Right ventricle myocardium inferior (tissue), 1 donor: ENCODE data around the gene AVEN. TPM values are rescaled to one million over a fixed set of nuclear protein-coding genes. Genes with fewer than 3 reads are reported as not detected.

Source experiments
- ATAC-seq: fragments of 200-7000 bp; cut with Tn5 transposase; one replicate; pipeline ENCODE4 v1.9.1; 2020; ENCODE audit warnings: mild to moderate bottlenecking, moderate library complexity
- DNase-seq: peaks from one replicate; pipeline ENCODE4 v3.0.0; 2021; ENCODE audit errors: missing footprints
- intact Hi-C: fragments of 100-400 bp; cut with DNase I; formaldehyde crosslinking; loops from one replicate; pipeline ENCODE4 v1.11.0; 2022
- total RNA-seq: library from RNA; stranded (reverse); fragmentation: NEBNext Ultra II Directional; extraction: Animal tissue kit (Norgen Biotek cat#: 25700); gene quantifications from one replicate; pipeline ENCODE4 v1.2.1, GENCODE V29; 2021
- donor health status: DM: no; HTN: yes; CAD: no; lungs with severe emphysema.

AVEN gene
- total RNA-seq, 1 donor from 2014 or later, result 29.0 TPM

- ATAC-seq, result no peak
- intact Hi-C loops, result no loop called here
- DNase-seq, result no peak
These were observed 83.1 kb downstream of the AVEN start for GRCh38 chr15:33955945-33956344.

GRCh38 chr15:33946152-33946551, 92.9 kb downstream of the AVEN start:
- DNase-seq (no peak), ATAC-seq (no peak)
- intact Hi-C loops, result no loop called here

DNA sequence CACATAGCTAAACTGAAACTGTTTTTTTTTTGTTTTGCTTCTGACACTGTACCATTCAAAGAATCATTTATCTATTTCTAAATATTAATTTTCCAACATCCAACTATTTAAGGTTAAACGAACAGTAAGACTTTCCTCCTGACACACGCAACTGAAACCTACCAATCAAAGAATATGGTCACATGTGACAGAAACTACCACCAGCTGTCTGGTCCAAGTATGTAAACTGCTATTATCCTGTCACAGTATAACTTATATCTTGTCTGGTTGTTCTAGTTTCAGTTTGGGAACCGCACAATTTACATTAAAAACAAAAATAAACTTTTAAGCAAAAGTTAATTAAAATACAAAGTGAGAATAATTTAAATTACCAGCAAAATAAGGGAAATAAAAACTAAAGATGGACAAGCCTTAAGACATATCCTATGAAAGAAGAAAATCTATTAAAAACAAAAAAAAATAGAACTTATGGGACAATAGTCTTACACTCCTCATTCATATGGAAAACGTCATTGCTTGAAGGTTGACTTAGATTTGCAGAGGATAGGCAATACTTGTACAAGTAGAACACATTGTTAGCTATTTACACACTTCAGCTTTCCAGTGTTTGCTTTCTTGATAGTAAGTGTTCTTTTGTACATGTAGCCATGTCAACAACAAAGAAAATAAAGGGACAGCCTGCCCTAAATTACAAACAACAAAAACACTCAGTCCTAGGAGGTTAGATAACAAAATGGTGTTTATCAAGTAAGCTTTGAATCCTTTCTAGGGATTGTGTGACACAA, 97.5 kb downstream of the AVEN start:
- no peak for ATAC-seq
- no peak for DNase-seq
- intact Hi-C loops, result no loop called here

GRCh38 chr15:33934921-33935320, 104.1 kb downstream of the AVEN start:
- DNase-seq (no peak), ATAC-seq (no peak)
- intact Hi-C loops, result no loop called here

DNA sequence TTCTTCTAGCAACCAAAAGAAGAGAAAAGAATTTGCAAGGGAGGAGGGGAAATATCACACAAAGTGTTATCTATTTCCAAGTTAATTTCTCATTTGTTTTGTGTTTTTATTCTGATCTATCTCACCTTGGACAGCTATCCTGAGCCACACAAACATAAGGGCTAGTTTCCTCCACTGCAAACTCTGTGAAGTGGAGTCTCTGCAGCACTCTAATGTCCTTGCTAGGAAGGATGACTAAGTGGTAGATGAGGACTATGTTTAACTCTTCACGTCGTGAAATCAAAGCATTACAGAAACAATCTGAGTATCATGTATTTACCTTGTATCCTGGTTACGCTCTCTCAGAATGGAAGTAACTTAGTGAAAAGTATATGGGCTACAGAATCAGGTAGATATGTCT, 104.6 kb downstream of the AVEN start:
- DNase-seq (no peak), ATAC-seq (no peak)
- intact Hi-C loops, result no loop called here

- intact Hi-C loops, result no loop called here
- ATAC-seq, result no peak
These were observed 106.3 kb downstream of the AVEN start for GRCh38 chr15:33932734-33933133.

GRCh38 chr15:33926260-33926659, 112.7 kb downstream of the AVEN start:
- intact Hi-C loops, result no loop called here
- DNase-seq (no peak), ATAC-seq (no peak)

More at GRCh38 chr15:33932734-33933133, 106.3 kb downstream of the AVEN start:
- DNase-seq, result no peak

GRCh38 chr15:33923446-33923845, 115.6 kb downstream of the AVEN start:
- ATAC-seq, result no peak
- DNase-seq, result no peak
- intact Hi-C loops, result no loop called here

DNA sequence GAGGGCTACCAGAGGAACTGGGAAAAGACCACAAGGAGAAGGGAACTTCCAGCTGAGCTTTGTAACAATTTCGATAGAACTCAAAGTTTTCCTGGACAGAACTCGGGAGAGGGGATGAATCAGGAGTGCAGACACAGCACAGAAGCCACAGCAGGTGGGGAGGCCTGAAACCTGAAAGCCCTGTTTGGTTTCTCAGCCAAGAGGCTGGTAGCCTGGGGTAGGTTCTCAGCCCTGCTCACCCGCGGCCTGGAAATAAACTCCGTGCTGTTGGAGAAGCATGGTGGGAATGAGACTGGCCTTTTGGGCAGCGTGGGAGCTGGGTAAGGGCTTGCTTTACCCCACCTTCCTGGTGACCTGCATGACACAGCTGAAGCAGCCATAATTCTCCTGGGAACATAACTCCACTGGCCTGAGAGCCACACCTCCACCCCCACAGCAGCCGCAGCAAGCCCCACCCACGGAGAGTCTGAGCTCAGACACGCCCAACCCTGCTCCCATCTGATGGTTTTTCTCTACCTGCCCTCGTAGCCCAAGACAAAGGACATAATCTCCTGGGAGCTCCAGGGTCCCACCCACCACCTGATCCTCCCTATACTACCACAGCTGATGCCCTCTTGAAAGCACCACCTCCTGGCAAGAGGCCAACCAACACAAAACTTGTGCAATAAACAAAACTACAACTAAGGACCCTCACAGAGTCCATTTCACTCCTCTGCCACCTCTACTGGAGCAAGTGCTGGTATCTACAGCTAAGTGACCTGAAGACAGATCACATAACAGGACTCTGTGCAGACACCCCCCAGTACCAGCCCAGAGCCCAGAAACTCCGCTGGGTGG, 123.2 kb downstream of the AVEN start:
- ATAC-seq (no peak), DNase-seq (no peak)
- intact Hi-C loops, result no loop called here

DNA sequence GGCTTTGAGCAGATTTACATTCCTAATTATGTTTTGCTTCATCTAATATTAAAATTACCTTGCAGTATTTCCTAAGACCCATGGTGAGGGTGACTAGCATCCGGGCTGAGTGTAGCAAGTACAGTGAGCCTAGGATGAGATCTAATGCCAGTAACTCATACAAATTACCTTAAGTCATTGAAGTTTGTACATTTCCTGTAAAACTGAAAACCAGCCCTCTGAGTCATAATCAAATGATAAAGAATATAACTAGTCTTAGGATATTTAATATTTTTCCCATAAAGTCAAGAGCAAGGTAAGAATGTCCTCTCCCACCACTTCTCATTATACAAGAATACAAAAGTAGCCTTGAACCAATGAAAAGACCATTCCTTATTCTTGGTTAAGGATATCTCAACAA, 125.5 kb downstream of the AVEN start:
- ATAC-seq (no peak), DNase-seq (no peak)
- intact Hi-C loops, result no loop called here

GRCh38 chr15:33912326-33912725, 126.7 kb downstream of the AVEN start:
- DNase-seq (no peak), ATAC-seq (no peak)
- intact Hi-C loops, result no loop called here

DNA sequence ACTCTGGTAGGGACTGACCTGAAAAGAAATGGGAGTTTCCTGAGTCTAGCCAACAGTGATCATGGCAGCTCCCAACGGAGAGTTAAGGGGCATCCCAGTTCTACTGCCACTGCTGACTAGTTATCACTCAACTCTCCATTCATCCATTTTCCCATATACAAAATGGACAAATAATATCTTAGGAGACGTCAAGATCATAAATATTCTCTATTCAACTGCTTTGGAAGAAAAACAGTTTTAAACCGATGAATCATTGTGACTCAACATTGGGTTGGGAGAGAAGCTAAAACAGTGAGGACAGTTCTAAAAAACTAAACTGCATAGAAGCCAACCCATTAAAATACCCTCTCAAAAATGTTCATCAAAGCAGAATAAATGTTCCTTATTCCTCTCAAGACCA, 128.3 kb downstream of the AVEN start:
- DNase-seq (no peak), ATAC-seq (no peak)
- intact Hi-C loops, result no loop called here

DNA sequence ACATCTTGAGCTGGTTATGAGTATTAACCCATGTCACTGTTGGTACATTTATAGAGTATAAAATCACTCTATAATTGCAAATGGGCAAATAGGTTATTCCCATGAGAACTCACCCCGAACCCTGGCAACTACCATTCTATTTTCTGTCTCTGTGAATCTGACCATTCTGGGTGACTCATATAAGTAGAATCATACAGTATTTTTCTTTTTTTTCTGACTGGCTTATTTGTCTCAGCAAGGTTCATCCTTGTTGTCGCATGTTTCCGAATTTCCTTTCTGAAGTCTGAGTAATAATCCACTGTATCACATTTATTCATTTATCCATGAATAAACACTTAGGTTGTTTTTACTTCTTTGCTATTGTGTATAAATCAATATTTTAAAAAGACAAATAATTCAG, 130.6 kb downstream of the AVEN start:
- intact Hi-C loops, result no loop called here
- ATAC-seq (no peak), DNase-seq (no peak)

DNA sequence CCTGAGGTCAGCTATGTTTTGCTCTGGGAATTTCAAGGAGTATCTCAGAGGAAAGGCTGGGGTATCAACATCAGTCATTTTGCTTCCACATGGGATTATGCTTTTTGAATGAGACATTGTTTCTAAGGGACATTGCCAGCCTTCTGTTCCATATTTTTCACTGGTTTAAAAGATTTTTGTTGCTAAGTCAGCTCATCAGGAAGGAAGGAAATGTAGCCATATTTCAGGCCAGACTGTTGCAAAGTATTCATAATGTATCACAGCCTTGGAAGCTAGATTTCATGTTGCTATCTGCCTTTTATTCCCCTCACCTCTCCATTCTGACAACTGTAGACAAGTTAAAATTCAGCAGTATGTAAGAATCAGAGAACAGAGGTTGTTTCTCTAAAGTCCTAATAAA, 131.7 kb downstream of the AVEN start:
- DNase-seq, result no peak
- no peak for ATAC-seq
- intact Hi-C loops, result no loop called here

GRCh38 chr15:33903661-33904060, 135.3 kb downstream of the AVEN start:
- DNase-seq (no peak), ATAC-seq (no peak)
- intact Hi-C loops, result no loop called here

DNA sequence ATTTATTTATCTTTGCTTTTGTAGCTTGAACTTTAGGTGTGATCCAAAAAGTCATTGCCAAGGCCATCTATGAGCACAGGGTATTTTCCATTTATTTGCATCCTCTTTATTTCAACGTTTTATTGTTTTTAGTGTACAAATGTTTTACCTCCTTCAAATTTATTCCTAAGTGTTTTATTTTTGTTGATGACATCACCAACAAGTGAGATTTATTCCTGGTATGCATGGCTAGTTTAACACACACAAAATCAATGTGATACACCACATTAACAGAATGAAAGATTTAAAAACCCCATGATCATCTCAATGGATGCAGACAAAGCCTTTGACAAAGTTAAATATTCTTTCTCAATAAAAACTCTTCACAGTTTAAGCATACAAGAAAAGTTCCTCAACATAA, 137.0 kb downstream of the AVEN start:
- intact Hi-C loops, result no loop called here
- no peak for ATAC-seq
- DNase-seq, result no peak

- no peak for ATAC-seq
- intact Hi-C loops, result no loop called here
- no peak for DNase-seq
These were observed 144.8 kb downstream of the AVEN start for GRCh38 chr15:33894193-33894592.

- intact Hi-C loops, result no loop called here
- no peak for DNase-seq
- no peak for ATAC-seq
These were observed 150.8 kb downstream of the AVEN start for GRCh38 chr15:33888176-33888575.

DNA sequence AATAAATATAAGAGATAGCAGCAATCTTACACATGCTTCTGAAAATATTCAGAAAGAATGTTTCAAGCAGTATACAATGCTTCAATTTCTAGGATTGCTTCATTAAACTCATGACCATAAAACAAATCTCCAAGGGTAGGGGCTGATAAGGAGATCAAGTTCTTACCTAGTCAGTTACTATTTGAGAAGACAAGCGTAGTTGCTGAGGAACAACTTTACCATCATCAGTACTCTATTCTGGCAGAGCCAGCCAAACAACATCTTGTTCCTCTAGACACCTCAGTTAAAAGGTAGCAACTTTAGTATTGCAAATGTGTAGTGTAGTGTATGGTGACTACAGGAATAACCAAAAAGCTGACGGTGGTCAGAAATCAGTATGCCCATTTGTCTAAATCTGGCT, 156.1 kb downstream of the AVEN start:
- ATAC-seq (no peak), DNase-seq (no peak)
- intact Hi-C loops, result no loop called here

- ATAC-seq (no peak), DNase-seq (no peak)
- intact Hi-C loops, result no loop called here
These were observed 164.8 kb downstream of the AVEN start for GRCh38 chr15:33874156-33874555.
